Fibroblast of skin of right biceps (primary cell): ENCODE measurements around the gene SLC22A4.

ENCODE experiments used
- DNase-seq: peaks from one replicate; pipeline ENCODE4 v3.0.0-alpha.2; 2013

Gene SLC22A4

DNA sequence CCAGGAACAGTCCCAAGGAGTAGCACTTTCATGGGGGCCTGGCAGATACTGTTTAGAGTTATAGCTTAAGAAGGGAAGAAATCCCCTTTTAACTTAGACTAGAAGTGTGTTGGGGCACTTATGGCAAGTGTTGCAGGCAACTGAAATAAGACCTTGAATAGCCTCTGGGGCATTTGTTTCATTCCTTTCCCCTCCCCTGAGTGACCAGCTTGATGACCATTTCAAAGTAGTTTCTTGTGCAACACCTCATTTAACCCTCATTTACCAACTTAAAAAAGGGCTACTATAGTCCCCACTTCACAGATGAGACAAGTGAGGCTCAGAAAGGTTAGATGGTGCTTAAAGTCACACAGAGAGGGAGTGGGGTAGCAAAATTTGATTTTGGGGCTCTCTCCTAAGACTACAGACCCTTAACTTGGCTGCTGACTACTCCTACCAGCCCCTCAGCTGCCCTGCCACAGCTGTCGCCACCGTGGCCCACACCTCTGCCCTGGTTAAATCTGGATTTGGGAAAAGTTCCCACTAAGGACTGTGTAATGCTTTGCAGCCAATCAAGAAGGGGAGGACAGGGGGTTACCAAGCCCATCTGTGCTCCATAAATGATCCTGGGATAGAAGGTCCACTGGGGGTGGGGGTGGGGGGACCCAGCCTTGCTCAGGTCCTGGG, 31.2 kb upstream of the SLC22A4 start:
- no peak for DNase-seq

- peak; percentile 92 for DNase-seq
Observed at GRCh38 chr5:132263548-132264261, 30.5 kb upstream of the SLC22A4 start.

DNA sequence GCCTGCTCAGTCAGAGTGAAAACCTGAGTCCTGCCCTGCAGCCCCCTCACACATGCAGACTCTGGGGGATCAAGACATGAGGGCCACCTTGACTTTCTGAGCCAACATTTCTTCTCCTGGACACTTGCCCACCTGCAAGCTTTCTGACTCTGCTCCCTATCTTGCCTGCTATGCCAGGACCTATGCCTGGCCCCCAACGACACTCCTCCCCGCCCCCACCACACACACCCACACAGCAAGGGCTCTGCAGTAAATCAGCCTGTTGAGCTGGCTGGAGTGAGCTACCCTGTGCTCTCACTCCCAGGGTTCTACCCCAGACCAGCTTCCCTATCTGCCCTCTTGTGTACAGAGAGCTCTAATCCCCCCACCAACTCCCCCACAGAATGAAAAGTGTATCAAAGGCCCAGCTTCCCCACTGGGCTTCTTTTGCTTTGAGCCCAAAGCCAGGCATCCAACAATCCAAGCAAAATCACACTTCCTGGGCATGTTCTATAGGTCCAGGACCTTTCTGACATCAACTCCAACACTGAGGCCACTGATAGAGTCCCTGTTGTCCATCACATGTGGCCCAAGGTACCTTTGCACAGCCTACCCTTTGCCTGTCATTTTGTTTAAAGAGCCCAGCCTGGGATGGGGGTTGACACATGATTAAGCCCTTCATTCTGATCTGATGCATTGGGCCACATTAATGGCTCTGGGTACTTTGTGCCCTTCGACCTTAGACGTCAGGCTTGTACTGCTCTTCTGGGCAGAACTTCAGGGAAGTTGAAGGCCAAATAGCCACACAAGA, 29.5 kb upstream of the SLC22A4 start:
- no peak for DNase-seq

DNA sequence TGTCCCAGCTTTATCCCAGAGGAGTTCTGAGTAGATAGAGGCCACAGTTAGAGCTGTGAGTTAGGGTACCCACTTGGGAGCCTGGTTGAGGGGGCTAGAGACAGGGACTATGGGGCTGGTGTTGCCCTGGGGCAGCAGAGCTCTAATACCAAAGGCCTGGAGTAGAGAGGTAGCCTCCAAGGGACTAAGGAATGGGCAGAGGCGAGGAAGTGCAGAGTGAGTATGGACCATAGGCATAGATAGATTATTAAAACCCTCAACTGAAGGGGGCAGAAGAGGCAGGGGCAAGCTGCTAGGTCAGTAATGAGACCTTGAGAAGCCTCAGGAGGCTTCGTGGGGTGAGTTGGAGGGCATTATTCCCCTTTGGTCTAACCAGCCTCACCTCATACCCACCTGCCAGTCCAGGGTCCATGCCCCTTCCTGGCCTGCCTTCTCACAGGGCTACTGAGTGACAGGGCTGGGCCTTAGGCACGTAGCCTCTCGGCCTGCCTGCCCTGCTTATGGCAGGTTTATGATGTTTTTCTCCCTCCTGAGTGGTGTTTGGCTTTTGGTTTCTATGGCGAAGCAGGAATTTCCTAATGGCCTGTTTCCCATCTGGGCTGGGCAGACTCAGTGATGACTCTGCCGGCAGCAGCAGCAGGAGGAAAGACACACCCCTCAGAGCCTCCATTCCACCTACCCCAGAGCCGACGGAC, 28.7 kb upstream of the SLC22A4 start:
- DNase-seq, result peak; percentile 96

GRCh38 chr5:132266031-132266835, 28.0 kb upstream of the SLC22A4 start:
- no peak for DNase-seq

DNA sequence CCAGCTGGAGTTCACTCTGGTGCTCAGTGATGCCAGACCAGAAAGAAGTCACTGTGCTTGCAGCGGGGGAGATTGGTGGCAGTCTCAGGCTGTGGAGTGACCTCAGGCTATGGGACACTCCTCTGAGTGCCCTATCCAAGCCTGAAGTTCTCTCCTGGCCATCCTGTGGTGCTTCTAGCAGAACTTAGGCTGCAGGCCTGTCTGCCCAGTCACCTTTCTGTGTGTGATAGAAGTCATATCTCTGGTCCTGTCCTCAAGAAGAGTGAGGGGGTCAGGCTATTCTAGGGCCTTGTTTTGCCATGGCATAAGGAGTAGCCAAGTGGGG, 27.4 kb upstream of the SLC22A4 start:
- DNase-seq, result no peak

DNA sequence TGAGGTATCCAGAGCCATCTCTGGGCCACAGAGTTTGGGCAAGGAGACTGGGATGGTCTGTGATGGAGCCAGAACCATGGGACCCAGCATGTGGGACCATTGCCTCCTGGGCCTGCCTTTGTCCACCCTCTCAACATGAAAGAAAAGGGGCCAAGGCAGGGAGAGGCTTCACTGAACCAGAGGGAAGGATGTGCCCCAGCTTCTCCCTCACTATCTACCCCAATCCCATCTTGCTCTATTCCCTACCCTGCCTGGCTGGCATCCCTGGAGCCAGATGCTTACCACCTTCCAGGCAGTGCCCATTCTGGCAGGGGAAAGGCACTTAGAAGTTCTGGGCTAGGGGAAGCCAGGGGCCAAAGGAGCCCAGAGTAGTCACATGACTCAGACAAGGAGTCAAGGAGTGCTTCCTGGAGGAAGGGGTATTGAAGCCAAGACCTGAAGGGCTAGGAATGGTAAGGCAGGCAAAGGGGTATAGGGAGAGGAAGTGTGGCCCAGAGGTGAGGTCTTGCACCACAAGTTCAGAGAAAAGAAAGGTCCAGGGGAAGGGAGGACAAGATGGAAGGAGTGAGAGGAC, 26.9 kb upstream of the SLC22A4 start:
- DNase-seq, result no peak

DNA sequence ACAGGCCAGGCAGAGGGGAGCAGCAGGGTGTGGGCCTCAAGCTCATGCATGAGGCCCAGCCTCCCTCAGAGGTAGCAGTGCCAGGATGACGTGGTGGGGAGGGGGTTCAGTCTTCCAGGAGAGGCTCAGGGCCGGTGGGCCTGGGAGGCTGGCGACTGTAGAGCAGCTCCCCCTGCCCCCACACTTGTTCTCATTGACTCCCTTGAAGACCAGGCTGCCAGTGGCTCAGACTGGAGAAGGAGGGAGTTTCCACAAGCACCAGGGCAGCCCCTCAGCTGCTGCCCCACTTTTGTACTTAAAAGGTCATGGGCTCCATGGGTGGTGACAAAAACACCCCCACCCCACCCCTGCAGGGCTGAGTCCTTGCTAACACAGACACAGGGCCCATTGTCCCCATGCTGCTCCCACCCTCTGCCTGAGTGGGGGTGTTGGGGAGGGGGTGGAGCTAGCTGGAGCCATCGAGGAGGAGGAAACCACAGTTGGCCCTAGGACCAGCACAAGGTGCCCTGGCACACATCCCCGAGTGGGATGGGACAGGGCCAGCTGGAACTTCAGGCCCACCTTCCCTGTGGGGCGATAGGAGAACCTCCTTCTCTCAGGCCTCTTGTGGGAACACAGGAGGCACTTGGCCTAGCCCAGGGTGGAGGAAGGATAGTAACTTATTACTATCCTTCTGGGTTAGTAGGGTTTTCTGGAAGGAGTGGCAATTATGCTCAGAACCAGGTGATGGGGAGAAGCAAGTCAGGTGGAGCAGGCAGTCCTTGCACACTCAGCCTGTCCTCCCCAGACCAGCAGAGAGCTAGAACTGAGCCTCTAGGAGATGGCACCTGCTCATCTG, 26.0 kb upstream of the SLC22A4 start:
- DNase-seq, result no peak

- peak; percentile 76 for DNase-seq
Observed at GRCh38 chr5:132268769-132269551, 25.2 kb upstream of the SLC22A4 start.

DNA sequence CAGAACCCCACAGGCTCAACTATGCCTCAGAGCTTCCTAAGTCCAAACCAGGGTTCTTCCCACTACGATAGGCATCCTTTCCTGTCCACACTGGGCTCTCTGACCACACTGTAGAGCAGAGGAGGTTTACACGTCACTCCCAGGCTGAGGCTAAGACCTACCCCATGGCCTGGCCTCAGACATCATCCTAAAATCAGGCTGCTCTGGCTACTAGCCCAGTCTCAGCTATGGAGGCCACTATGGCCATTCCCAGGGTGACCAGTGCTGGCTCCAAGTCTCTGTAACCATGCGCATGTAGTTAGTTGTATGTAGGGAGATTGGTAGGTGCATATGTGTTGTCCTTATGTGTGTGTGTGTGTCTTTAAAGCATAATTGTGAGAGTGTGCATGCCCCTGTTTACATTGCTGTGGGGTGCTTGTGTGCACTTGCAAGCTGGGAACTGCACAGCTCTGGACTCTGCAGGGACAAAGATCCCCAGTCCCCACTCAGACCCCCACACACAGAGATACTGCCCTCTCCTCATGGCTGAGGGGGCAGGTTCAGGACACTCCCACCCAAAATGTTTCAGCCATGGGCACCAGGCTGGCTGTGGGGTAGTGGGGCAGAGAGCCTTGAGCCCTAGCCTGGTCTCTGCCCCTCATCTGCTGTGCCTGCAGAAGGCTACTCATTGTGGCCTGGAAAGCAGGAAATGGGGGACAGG, 24.4 kb upstream of the SLC22A4 start:
- DNase-seq, result no peak

GRCh38 chr5:132270335-132270665, 23.9 kb upstream of the SLC22A4 start:
- DNase-seq, result no peak

- no peak for DNase-seq
Observed at GRCh38 chr5:132270706-132271105, 23.5 kb upstream of the SLC22A4 start.

- no peak for DNase-seq
Observed at GRCh38 chr5:132271251-132272246, 22.6 kb upstream of the SLC22A4 start.

DNA sequence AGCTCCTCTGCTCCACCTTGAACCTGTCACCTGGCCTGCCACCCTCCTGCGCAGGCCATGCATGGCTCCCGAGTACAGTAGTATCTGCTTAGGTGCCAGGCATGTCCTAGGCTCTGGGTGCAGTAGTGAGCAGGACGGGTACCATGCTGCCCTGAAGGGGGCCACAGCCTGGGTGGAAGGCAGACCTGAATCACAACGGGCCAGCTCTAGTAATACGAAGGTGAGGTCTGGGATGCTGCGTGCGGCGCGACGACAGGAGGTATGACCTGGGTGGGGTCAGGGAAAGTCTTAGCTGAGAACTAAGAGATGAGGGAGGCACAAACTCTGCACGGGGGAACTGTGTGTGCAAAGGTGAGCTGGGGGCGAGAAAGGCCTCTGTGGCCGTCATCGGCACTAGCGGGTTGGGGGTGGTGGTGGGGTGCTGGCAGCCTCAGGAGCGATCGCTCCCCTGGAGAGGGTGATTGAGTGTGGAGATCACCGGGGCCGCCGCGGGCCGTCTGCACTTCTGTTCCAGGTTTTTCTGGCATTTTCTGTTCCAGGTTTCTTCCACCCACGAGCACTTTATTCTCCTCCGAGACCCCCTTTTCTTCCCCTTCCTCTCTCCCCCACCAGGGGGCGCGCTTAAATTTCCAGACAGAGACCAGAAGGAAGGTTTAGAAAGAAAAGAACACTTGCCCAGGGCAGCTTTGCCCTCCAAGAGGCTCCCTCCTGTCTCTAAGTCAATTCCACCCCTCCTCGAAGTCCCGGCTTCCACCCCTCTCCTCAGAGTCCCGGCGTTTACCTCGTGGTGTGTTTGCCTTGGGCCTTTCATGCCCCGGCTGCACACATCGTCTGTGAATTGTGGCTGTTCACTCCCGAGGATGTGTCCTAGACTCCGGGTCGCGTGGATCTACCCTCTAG, 21.6 kb upstream of the SLC22A4 start:
- peak; percentile 57 for DNase-seq

DNA sequence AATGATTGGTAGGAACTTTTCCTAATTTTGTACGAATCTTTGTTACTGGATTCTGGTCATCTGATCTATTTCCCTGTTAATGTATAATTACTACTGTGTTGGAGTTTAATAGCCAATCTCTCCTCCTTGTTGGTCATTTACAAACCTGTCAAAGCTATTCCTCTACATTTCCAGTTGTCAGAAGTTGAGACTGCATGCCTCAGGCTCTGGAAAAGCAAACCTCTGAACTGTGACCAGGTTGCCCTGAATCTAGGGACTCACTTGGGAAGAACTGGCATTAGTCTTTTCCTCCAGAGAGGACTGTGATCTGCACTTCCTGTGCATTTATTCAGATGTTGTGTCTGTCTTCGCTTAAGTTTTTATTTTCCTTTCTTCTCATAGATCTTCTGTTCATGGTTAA, 20.6 kb upstream of the SLC22A4 start:
- DNase-seq, result no peak

DNA sequence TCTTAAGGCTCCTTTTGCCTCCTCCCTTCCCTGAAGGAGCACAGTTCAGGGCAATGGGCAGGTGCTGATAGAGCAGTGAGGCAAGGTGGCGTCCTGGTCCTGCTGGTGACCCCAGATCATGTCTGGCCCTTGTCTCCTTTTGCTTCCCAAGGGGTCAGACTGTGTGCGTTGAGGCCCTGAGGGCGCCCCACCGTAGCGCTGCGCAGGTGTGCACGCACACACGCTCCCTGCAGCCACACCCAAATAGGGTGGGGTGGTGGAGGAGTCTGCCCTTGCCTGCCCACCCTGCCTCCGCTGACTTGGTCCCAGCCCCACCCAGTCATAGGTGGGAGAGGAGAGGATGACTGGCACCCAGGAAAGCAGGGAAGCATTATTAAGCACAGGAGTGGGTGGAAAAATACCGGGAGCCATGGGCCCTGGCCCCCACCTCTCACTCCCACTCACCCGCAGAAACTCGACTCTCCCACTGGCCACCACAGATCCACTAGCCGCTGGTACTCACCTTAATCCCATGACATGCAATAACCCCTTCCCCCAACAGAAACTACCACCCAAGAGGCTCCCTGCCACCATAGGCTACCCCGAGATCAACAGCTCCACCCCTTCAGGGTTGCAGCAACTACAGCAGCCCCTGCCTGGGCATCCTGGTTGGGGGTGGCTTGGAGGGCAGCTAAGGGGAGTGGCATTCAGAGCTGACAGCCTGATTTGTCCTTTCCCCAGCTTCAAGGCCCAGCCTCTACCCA, 20.0 kb upstream of the SLC22A4 start:
- DNase-seq, result no peak
